Tibial artery (tissue), 4 donors: ENCODE data around the gene ELAPOR1.
"Not testable (repeated sequence)": the region's sequence is repeated elsewhere in the genome, so short reads cannot be mapped to it uniquely, and the experiment has no call there.

ENCODE experiments used
- DNase-seq, 2 donors: peaks; one replicate each; pipeline ENCODE4 v3.0.0-alpha.2; 2019
- H3K27ac ChIP-seq, 2 donors: fragments of 200-600 bp; sonication (generic) in 1 of 2; 1 replicate in 1 of 2; 2 replicates in 1 of 2; pipeline ENCODE4 v1.5.1; 2018 to 2019; ENCODE audit warnings: mild to moderate bottlenecking in 1 of 2
- H3K27me3 ChIP-seq, 2 donors: fragments of 200-600 bp; sonication (generic) in 1 of 2; one replicate each; pipeline versions ENCODE4 v1.5.1 to v1.6.0; 2016 to 2019
- H3K36me3 ChIP-seq, 3 donors: fragments of 200-600 bp; sonication (generic) in 2 of 3; one replicate each; pipeline ENCODE4 v1.5.1; 2016 to 2019; ENCODE audit warnings: mild to moderate bottlenecking in 2 of 3
- H3K4me1 ChIP-seq, 4 donors: fragments of 200-600 bp; sonication (generic) in 2 of 4; 1 replicate in 3 of 4; 2 replicates in 1 of 4; pipeline ENCODE4 v1.5.1; 2016 to 2019
- H3K4me3 ChIP-seq, 2 donors: fragments of 200-600 bp; sonication (generic) in 1 of 2; 1 replicate in 1 of 2; 2 replicates in 1 of 2; pipeline ENCODE4 v1.5.1; 2018 to 2019; ENCODE audit warnings: mild to moderate bottlenecking in 2 of 2
- H3K9me3 ChIP-seq, 3 donors: fragments of 200-600 bp; sonication (generic) in 1 of 3; one replicate each; pipeline ENCODE4 v1.5.1; 2016 to 2019
- intact Hi-C: fragments of 100-400 bp; cut with DNase I; formaldehyde crosslinking; loops from one replicate; pipeline ENCODE4 v1.15.0; 2023; ENCODE audit warnings: low total_unique reads
- TF ChIP-seq, protein P1 (sequence below), 2 experiments: fragments of 200-600 bp in 1 of 2; fragments of 450-650 bp in 1 of 2; IDR thresholded peaks; one replicate each; pipeline ENCODE4 v1.5.1; 2017 to 2019; ENCODE audit warnings: antibody characterized with exemption in 2 of 2, mild to moderate bottlenecking in 1 of 2, moderate library complexity in 1 of 2

The ELAPOR1 gene

DNA sequence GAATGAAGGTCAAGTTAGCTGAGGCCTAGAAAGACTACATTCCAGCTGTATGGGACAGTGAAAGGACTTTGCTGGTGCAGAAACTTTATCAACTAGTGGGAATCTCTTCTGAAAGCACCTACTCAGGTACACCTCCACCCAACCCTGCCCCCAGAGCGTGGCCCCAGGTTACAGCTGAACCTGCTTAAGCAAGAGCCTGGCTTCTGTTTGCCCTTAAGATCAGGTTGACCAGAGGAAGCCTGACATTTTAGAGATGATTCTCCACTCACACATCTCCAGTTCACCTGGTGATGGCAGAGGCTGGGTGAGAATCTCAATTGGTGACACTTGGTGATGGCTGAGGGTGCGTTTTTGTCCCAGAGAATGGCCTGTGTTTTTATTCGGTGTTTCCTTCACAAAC lies 24.0 kb downstream of the ELAPOR1 start:
- Histone ChIP-seq H3K36me3 (no peaks in the 10 kb centered on the region), H3K9me3 (no peaks in the 10 kb centered on the region), H3K4me1 (peaks cover 0 to 15% (median 0%) of the 10 kb centered on the region in 4 donors), H3K27ac (no peak overlapping the region), H3K27me3 (no peaks in the 10 kb centered on the region), H3K4me3 (no peak overlapping the region)
- DNase-seq, result no peak
- intact Hi-C loops, result no loop called here
- TF ChIP-seq, protein P1, sequence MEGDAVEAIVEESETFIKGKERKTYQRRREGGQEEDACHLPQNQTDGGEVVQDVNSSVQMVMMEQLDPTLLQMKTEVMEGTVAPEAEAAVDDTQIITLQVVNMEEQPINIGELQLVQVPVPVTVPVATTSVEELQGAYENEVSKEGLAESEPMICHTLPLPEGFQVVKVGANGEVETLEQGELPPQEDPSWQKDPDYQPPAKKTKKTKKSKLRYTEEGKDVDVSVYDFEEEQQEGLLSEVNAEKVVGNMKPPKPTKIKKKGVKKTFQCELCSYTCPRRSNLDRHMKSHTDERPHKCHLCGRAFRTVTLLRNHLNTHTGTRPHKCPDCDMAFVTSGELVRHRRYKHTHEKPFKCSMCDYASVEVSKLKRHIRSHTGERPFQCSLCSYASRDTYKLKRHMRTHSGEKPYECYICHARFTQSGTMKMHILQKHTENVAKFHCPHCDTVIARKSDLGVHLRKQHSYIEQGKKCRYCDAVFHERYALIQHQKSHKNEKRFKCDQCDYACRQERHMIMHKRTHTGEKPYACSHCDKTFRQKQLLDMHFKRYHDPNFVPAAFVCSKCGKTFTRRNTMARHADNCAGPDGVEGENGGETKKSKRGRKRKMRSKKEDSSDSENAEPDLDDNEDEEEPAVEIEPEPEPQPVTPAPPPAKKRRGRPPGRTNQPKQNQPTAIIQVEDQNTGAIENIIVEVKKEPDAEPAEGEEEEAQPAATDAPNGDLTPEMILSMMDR (IDR thresholded peaks at IDR 0.05), result no peak

DNA sequence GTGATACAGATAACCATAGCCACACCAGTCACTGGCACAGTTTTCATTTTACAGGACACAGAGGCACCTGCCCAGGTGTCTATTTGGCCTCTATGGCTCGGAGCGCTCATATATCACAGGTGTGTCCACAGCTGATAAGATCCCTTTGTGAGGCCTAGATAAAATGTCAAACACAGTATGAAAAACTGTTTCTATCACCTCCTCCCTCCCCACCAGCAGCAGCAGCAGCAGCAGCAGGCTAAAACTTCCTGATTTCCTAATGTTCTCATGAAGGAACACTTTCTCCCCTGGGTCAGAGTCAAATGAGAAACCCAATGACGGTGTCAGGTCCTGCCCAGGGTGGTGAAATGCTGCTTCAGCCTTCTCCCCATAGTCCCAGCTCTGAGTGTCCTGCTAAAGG lies 24.4 kb downstream of the ELAPOR1 start:
- intact Hi-C loops, result no loop called here
- no peaks in the 10 kb centered on the region for H3K9me3 ChIP-seq
- TF ChIP-seq, protein P1 (IDR thresholded peaks at IDR 0.05), result no peak
- peaks cover 0 to 15% (median 0%) of the 10 kb centered on the region in 4 donors for H3K4me1 ChIP-seq
- no peaks in the 10 kb centered on the region for H3K27me3 ChIP-seq
- H3K27ac ChIP-seq, result no peak overlapping the region
- no peak for DNase-seq
- no peaks in the 10 kb centered on the region for H3K36me3 ChIP-seq
- H3K4me3 ChIP-seq, result no peak overlapping the region

GRCh38 chr1:109140392-109140791 lies 26.5 kb downstream of the ELAPOR1 start:
- DNase-seq, result no peak
- TF ChIP-seq, protein P1 (IDR thresholded peaks at IDR 0.05), result no peak
- Histone ChIP-seq H3K4me1 (no peaks in the 10 kb centered on the region), H3K27ac (no peak overlapping the region), H3K27me3 (no peaks in the 10 kb centered on the region), H3K4me3 (no peak overlapping the region), H3K36me3 (no peaks in the 10 kb centered on the region), H3K9me3 (no peaks in the 10 kb centered on the region)
- intact Hi-C loops, result no loop called here

DNA sequence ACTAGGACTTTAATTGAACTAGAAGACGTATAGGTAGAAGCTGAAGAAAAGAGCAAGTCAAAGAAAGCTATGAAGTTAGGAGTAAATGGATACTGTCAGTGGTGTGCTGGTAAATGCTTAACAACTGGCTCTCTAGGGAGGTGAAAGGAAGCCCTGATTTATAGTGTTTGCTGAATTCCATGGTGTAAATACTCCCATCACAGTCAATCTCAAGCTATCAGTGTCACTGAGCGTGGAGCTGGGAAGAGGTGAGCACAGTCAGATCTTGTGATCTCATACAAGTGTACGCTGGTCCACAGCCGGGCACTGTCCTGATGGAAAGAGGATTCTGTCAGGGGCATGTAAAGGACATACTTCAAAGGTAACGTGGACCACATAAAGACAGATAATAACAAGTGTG lies 28.3 kb downstream of the ELAPOR1 start:
- no peak overlapping the region for H3K27ac ChIP-seq
- no peaks in the 10 kb centered on the region for H3K9me3 ChIP-seq
- DNase-seq, result no peak
- no peak overlapping the region for H3K4me3 ChIP-seq
- no peaks in the 10 kb centered on the region for H3K27me3 ChIP-seq
- TF ChIP-seq, protein P1 (IDR thresholded peaks at IDR 0.05), result no peak
- no peaks in the 10 kb centered on the region for H3K4me1 ChIP-seq
- intact Hi-C loops, result no loop called here
- H3K36me3 ChIP-seq, result no peaks in the 10 kb centered on the region

DNA sequence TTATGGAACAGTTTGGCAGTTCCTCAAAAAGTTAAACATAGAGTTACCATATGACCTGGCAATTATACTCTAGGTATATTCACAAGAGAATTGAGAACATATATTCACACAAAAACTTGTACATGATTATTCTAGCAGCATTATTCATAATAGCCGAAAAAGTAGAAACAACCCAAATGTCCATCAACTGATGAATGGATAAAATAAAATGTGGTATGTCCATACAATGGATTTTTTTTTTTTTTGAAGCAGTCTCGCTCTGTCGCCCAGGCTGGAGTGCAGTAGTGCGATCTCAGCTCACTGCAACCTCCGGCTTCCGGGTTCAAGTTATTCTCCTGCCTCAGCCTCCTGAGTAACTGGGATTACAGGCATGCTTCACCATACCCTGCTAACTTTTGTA lies 28.8 kb downstream of the ELAPOR1 start:
- DNase-seq, intact Hi-C loops, H3K4me3 ChIP-seq, H3K36me3 ChIP-seq, H3K4me1 ChIP-seq, H3K9me3 ChIP-seq, H3K27ac ChIP-seq, H3K27me3 ChIP-seq: not testable (repeated sequence)

DNA sequence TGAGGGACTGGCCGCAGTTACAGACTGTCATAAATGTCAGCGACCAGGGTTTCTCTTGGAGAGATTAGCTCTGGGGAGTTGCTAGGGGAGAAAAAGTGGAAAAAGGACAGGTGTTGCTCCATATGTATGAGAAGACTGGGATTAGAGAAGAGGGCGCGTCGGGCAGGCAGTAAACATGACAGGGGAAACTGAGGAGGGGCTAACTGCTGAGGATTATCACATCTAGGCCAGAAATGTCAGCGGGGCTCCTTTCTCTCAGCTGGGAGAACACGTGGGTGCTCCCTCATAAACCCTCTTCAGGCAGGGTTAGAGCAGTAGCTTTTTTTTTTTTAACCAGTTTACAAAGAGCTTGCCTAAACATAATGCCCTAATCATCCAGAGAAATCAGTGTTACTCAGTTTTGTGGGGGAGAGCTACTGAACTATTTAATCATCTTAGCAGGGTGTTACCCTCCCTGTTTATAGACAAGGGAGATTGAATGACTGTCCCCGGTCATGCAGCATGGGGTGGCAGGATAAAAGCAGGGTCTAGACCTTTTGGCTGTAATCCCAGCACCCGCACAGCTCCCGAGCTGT lies 35.2 kb downstream of the ELAPOR1 start:
- H3K27ac ChIP-seq, result no peak overlapping the region
- H3K9me3 ChIP-seq, result no peaks in the 10 kb centered on the region
- TF ChIP-seq, protein P1 (IDR thresholded peaks at IDR 0.05), result no peak
- H3K27me3 ChIP-seq, result no peaks in the 10 kb centered on the region
- H3K4me1 ChIP-seq, result peaks cover 0 to 15% (median 6%) of the 10 kb centered on the region in 4 donors
- no peak for DNase-seq
- intact Hi-C loops, result no loop called here
- H3K4me3 ChIP-seq, result no peak overlapping the region
- no peaks in the 10 kb centered on the region for H3K36me3 ChIP-seq
